ENCODE results near the gene SRSF8. TPM values are rescaled to one million over a fixed set of nuclear protein-coding genes. Genes with fewer than 3 reads are reported as not detected.

The SRSF8 gene
- total RNA-seq, 1 experiment from 2014 or later: 31.0 TPM

DNA sequence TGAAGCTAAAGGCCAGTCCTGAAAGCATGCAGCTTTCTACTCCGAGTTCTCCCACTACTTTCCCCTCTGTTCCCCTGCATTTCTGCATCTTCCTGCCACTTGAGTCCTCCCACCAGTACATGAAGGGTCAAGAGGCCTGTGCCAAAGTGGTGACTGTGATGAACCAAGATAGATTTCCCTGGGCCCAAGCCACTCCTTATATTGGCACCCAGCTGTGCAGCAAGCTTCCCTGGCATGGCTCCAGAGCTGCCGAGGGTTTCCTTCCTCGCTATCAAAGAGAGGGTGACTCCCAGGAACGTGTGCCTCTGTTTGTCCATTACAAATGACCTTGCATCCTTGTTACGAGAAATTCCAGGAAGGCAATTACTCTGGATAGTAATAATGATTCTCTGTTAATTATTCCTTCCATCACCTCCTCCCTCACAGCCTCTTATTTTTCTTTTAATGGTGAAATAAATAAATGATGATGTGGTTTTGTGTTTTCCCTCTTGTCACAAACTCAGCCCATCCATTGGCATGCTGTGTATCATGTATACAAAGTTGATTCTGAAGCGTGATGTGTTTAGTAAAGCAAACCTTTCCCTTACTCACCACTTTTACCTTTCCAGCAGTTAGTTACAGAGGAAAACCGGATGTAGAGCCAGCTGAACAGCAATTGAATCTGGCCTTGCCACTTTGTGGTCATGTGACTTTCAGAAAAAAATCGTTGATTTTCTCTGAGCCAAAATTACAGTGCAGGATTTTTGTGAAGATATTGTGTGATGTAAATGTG is 8.3 kb downstream of the SRSF8 start:
- ChIA-PET RAD21 (ENCODE audit: low non-redundant PET in 1 of 2, low total read pairs in 2 of 2, uncharacterized antibody in 2 of 2, unreplicated experiment in 2 of 2) (no interaction called here), POLR2A (interaction anchor here (1.4 to 1.8 kb wide), 3 partner anchors 8 to 75 kb away, joined by 3 to 10 read pairs (median 4); partner anchors contain the start of gene SRSF8), CTCF (no interaction called here)
- Histone ChIP-seq H3K9me3 (ENCODE audit: control insufficient read depth in 1 of 2, insufficient read depth in 1 of 2, low read depth in 1 of 2, low read length in 2 of 2) (no peaks in the 10 kb centered on the region), H3K9me2 (ENCODE audit: insufficient read depth) (no peaks in the 10 kb centered on the region), H3K36me3 (ENCODE audit: control insufficient read depth in 1 of 2, insufficient read depth in 2 of 2, low read length in 2 of 2) (no peaks in the 10 kb centered on the region), H3K27ac (ENCODE audit: low read depth, low read length) (no peak overlapping the region), H3K4me2 (ENCODE audit: low read length) (peak overlapping the region; percentile 54), H3K79me2 (ENCODE audit: insufficient read depth, low read length) (no peaks in the 10 kb centered on the region), H3K4me1 (ENCODE audit: control insufficient read depth in 1 of 2, insufficient read depth in 2 of 2, low read length in 2 of 2) (peaks cover 24 to 33% of the 10 kb centered on the region in 2 experiments), H4K20me1 (ENCODE audit: insufficient read depth) (no peaks in the 10 kb centered on the region), H3K4me3 (replicated peaks in 1 of 2; ENCODE audit: low read depth in 1 of 2, low read length in 2 of 2) (no peak overlapping the region), H3K27me3 (ENCODE audit: insufficient read depth, low read length) (no peaks in the 10 kb centered on the region; the same call in 1 of the 2 replicates), H3K9ac (ENCODE audit: low read length) (no peak overlapping the region; the same call in 1 of the 2 replicates), H2AFZ (ENCODE audit: low read depth, low read length, poor library complexity, severe bottlenecking) (peak overlapping the region; percentile 30)
- DNase-seq (ENCODE audit: low read depth, low spot score) (no peak), ATAC-seq (peak; percentile 51)
- BruUV-seq (replicated peaks): no TSS peak
- intact Hi-C loops (cut with micrococcal nuclease): no loop called here
- TF ChIP-seq, protein P1, sequence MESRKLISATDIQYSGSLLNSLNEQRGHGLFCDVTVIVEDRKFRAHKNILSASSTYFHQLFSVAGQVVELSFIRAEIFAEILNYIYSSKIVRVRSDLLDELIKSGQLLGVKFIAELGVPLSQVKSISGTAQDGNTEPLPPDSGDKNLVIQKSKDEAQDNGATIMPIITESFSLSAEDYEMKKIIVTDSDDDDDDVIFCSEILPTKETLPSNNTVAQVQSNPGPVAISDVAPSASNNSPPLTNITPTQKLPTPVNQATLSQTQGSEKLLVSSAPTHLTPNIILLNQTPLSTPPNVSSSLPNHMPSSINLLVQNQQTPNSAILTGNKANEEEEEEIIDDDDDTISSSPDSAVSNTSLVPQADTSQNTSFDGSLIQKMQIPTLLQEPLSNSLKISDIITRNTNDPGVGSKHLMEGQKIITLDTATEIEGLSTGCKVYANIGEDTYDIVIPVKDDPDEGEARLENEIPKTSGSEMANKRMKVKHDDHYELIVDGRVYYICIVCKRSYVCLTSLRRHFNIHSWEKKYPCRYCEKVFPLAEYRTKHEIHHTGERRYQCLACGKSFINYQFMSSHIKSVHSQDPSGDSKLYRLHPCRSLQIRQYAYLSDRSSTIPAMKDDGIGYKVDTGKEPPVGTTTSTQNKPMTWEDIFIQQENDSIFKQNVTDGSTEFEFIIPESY (IDR thresholded peaks at IDR 0.05; ENCODE audit: extremely low read depth, insufficient replicate concordance, low read length): no peak
- TF ChIP-seq EGR1 (IDR thresholded peaks at IDR 0.05; ENCODE audit: low read depth) (no peak), FOSL1 (IDR thresholded peaks at IDR 0.05; ENCODE audit: low read depth) (no peak)
- TF ChIP-seq, protein P2, sequence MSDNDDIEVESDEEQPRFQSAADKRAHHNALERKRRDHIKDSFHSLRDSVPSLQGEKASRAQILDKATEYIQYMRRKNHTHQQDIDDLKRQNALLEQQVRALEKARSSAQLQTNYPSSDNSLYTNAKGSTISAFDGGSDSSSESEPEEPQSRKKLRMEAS (IDR thresholded peaks at IDR 0.05): no peak

- ATAC-seq: no peak
- no peaks in the 10 kb centered on the region; the same call in 1 of the 2 replicates for H3K27me3 ChIP-seq (ENCODE audit: insufficient read depth, low read length)
- no peaks in the 10 kb centered on the region for H3K9me2 ChIP-seq (ENCODE audit: insufficient read depth)
- no peak overlapping the region for H2AFZ ChIP-seq (ENCODE audit: low read depth, low read length, poor library complexity, severe bottlenecking)
- H3K4me3 ChIP-seq (replicated peaks in 1 of 2; ENCODE audit: low read depth in 1 of 2, low read length in 2 of 2): no peak overlapping the region
- no peak for DNase-seq (ENCODE audit: low read depth, low spot score)
- POLR2A ChIA-PET: interaction anchor here (1.0 to 1.8 kb wide), 2 partner anchors 9 to 17 kb away, joined by 4 to 10 read pairs; partner anchors contain the start of gene SRSF8
- no peak overlapping the region for H3K9ac ChIP-seq (ENCODE audit: low read length)
- H4K20me1 ChIP-seq (ENCODE audit: insufficient read depth): no peaks in the 10 kb centered on the region
- no TSS peak for BruUV-seq (replicated peaks)
- no peak overlapping the region for H3K27ac ChIP-seq (ENCODE audit: low read depth, low read length)
- no peak overlapping the region for H3K4me2 ChIP-seq (ENCODE audit: low read length)
- RAD21 ChIA-PET (ENCODE audit: low non-redundant PET in 1 of 2, low total read pairs in 2 of 2, uncharacterized antibody in 2 of 2, unreplicated experiment in 2 of 2): no interaction called here
- CTCF ChIA-PET: interaction anchor here (1.0 kb wide), 1 partner anchor 76 kb away, joined by 4 read pairs; no protein-coding TSS in a partner anchor
- intact Hi-C loops (cut with micrococcal nuclease): no loop called here
- no peaks in the 10 kb centered on the region for H3K9me3 ChIP-seq (ENCODE audit: control insufficient read depth in 1 of 2, insufficient read depth in 1 of 2, low read depth in 1 of 2, low read length in 2 of 2)
- H3K4me1 ChIP-seq (ENCODE audit: control insufficient read depth in 1 of 2, insufficient read depth in 2 of 2, low read length in 2 of 2): peaks cover 24 to 39% of the 10 kb centered on the region in 2 experiments
- no peaks in the 10 kb centered on the region for H3K79me2 ChIP-seq (ENCODE audit: insufficient read depth, low read length)
- TF ChIP-seq SRF (IDR thresholded peaks at IDR 0.05; ENCODE audit: low read depth) (peak; percentile 92), FOSL1 (IDR thresholded peaks at IDR 0.05; ENCODE audit: low read depth) (no peak), CEBPB (IDR thresholded peaks at IDR 0.05; ENCODE audit: low read depth) (peak; percentile 56)
- H3K36me3 ChIP-seq (ENCODE audit: control insufficient read depth in 1 of 2, insufficient read depth in 2 of 2, low read length in 2 of 2): no peaks in the 10 kb centered on the region
These were observed 9.7 kb downstream of the SRSF8 start for GRCh38 chr11:95076416-95076815.
